Karpas-422 (cell line): Measurements from ENCODE around the gene NHSL1. TPM values are rescaled to one million over a fixed set of nuclear protein-coding genes. Genes with fewer than 3 reads are reported as not detected.

ENCODE experiments used
- DNase-seq: peaks from one replicate; pipeline ENCODE4 v3.0.0-alpha.2; 2015
- H2AFZ ChIP-seq: fragments of 200-600 bp; sonication (generic); 2 replicates; pipeline ENCODE4 v1.6.1; 2014; ENCODE audit warnings: antibody characterized with exemption, low read length, mixed read lengths
- H3K27ac ChIP-seq: fragments of 200-600 bp; sonication (generic); 2 replicates; pipeline ENCODE4 v1.5.1; 2014; ENCODE audit warnings: mild to moderate bottlenecking, low read length, moderate library complexity
- H3K27me3 ChIP-seq: fragments of 200-600 bp; sonication (generic); 2 replicates; pipeline ENCODE4 v1.6.1; 2014; ENCODE audit warnings: low read length, mixed read lengths
- H3K36me3 ChIP-seq: fragments of 200-600 bp; sonication (generic); 2 replicates; pipeline ENCODE4 v1.6.1; 2014; ENCODE audit warnings: low read length, mixed read lengths; ENCODE audit not compliant: insufficient read depth
- H3K4me1 ChIP-seq: fragments of 200-600 bp; sonication (generic); 2 replicates; pipeline ENCODE4 v1.6.1; 2014; ENCODE audit warnings: mild to moderate bottlenecking, low read length, mixed read lengths
- H3K4me2 ChIP-seq: fragments of 200-600 bp; sonication (generic); 2 replicates; pipeline ENCODE4 v1.6.1; 2014; ENCODE audit warnings: low read length, low read depth, mild to moderate bottlenecking; ENCODE audit not compliant: poor library complexity, severe bottlenecking
- H3K4me3 ChIP-seq: fragments of 200-600 bp; sonication (generic); 2 replicates; pipeline ENCODE4 v1.5.1; 2014; ENCODE audit warnings: mild to moderate bottlenecking, antibody characterized with exemption, low read length, mixed read lengths
- H3K79me2 ChIP-seq: fragments of 200-600 bp; sonication (generic); 2 replicates; pipeline ENCODE4 v1.6.1; 2014; ENCODE audit warnings: mild to moderate bottlenecking, low read length, mixed read lengths
- H3K9ac ChIP-seq: fragments of 200-600 bp; sonication (generic); 2 replicates; pipeline ENCODE4 v1.6.0; 2014; ENCODE audit warnings: low read length
- H3K9me2 ChIP-seq: fragments of 200-600 bp; sonication (generic), shearing (Covaris generic); replicated peaks from 2 replicates; pipeline ENCODE4 v1.6.0; 2014; ENCODE audit warnings: mild to moderate bottlenecking, low read length, moderate library complexity; ENCODE audit not compliant: insufficient read depth
- H3K9me3 ChIP-seq: fragments of 300-700, 200-600 bp; sonication (generic); 2 replicates; pipeline ENCODE4 v1.6.1; 2014; ENCODE audit warnings: low read length, mixed read lengths
- H4K20me1 ChIP-seq: fragments of 200-600 bp; sonication (generic); 2 replicates; pipeline ENCODE4 v1.6.1; 2014; ENCODE audit warnings: mild to moderate bottlenecking, antibody characterized with exemption, low read length, low read depth; ENCODE audit not compliant: insufficient read depth
- total RNA-seq: library from RNA; depleted of rRNA; stranded (reverse); fragments of >200 nt; shearing (Covaris generic); gene quantifications from 2 replicates; pipeline ENCODE4 v1.2.3, GENCODE V29; 2014; ENCODE audit warnings: low replicate concordance

Gene NHSL1
- total RNA-seq, 1 experiment from 2014 or later: 2.6 TPM

DNA sequence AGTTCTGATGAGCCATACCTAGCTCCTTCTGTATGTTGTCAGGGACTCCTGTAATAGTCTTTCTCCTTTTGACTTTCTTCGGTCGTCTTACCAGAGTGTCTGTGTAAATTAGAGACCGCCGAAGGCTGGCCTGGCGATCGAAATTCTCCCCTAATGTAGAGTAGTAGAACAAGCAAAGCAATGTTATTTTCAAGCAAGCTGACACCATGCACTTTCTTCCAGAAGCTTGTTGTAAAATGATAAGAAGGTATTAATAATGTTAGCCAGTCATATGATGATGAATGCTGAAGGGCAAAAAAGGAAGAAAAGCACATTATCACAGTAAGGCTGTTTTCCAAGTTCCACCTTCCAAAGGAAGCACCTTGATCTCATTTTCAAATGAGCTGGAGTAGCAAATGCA lies 57.3 kb downstream of the NHSL1 start:
- Histone ChIP-seq H4K20me1 (no peaks in the 10 kb centered on the region), H3K27me3 (no peaks in the 10 kb centered on the region), H3K4me1 (no peaks in the 10 kb centered on the region), H3K9me3 (no peaks in the 10 kb centered on the region), H3K79me2 (no peaks in the 10 kb centered on the region), H3K9me2 (no peaks in the 10 kb centered on the region), H2AFZ (no peak overlapping the region), H3K4me3 (no peak overlapping the region), H3K9ac (no peak overlapping the region), H3K36me3 (no peaks in the 10 kb centered on the region), H3K4me2 (no peak overlapping the region), H3K27ac (no peak overlapping the region)
- DNase-seq: no peak

- Histone ChIP-seq H3K27ac (no peak overlapping the region), H3K79me2 (no peaks in the 10 kb centered on the region), H3K9ac (no peak overlapping the region), H3K4me1 (no peaks in the 10 kb centered on the region), H3K36me3 (no peaks in the 10 kb centered on the region), H3K9me2 (no peaks in the 10 kb centered on the region), H3K9me3 (no peaks in the 10 kb centered on the region), H4K20me1 (no peaks in the 10 kb centered on the region), H2AFZ (no peak overlapping the region), H3K4me2 (no peak overlapping the region), H3K4me3 (no peak overlapping the region), H3K27me3 (no peaks in the 10 kb centered on the region)
- DNase-seq: no peak
Observed at GRCh38 chr6:138440758-138441357, 58.4 kb downstream of the NHSL1 start.

DNA sequence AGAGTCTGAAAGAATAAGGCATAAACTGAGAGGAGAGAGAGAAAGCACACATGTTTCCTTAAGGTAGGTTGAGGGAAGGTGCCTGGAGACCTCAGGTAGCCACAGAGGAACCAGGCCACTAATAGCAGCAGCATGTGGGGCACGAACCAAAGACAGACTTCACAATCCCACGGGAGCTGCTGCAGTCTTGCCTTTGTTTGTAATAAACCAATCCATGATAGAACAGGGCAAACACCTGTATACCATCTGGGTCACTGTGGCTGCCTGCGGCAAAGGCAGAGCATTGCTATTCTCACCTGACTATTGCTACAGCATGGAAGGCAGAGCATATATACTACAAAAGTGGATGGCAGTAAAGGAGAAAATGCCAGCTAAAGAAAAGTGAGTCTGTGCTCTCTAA lies 59.0 kb downstream of the NHSL1 start:
- H3K4me3 ChIP-seq: no peak overlapping the region
- H2AFZ ChIP-seq: no peak overlapping the region
- no peaks in the 10 kb centered on the region for H3K27me3 ChIP-seq
- no peaks in the 10 kb centered on the region for H3K9me2 ChIP-seq
- H3K9ac ChIP-seq: no peak overlapping the region
- no peaks in the 10 kb centered on the region for H3K79me2 ChIP-seq
- no peak for DNase-seq
- H3K36me3 ChIP-seq: no peaks in the 10 kb centered on the region
- H3K4me1 ChIP-seq: no peaks in the 10 kb centered on the region
- no peaks in the 10 kb centered on the region for H4K20me1 ChIP-seq
- H3K27ac ChIP-seq: no peak overlapping the region
- no peak overlapping the region for H3K4me2 ChIP-seq
- H3K9me3 ChIP-seq: no peaks in the 10 kb centered on the region

- H3K27ac ChIP-seq: no peak overlapping the region
- H3K9ac ChIP-seq: no peak overlapping the region
- no peaks in the 10 kb centered on the region for H3K4me1 ChIP-seq
- no peaks in the 10 kb centered on the region for H3K9me3 ChIP-seq
- H3K36me3 ChIP-seq: no peaks in the 10 kb centered on the region
- no peaks in the 10 kb centered on the region for H3K79me2 ChIP-seq
- H3K4me3 ChIP-seq: no peak overlapping the region
- H2AFZ ChIP-seq: no peak overlapping the region
- H3K9me2 ChIP-seq: no peaks in the 10 kb centered on the region
- no peaks in the 10 kb centered on the region for H4K20me1 ChIP-seq
- no peak for DNase-seq
- H3K27me3 ChIP-seq: no peaks in the 10 kb centered on the region
- H3K4me2 ChIP-seq: no peak overlapping the region
Observed at GRCh38 chr6:138439546-138439945, 59.7 kb downstream of the NHSL1 start.

GRCh38 chr6:138434925-138435324 lies 64.4 kb downstream of the NHSL1 start:
- Histone ChIP-seq H3K4me3 (no peak overlapping the region), H2AFZ (no peak overlapping the region), H3K4me1 (no peaks in the 10 kb centered on the region), H3K9me2 (no peaks in the 10 kb centered on the region), H3K27ac (no peak overlapping the region), H3K9ac (no peak overlapping the region), H3K27me3 (no peaks in the 10 kb centered on the region), H3K4me2 (no peak overlapping the region), H3K9me3 (no peaks in the 10 kb centered on the region), H4K20me1 (no peaks in the 10 kb centered on the region), H3K36me3 (no peaks in the 10 kb centered on the region), H3K79me2 (no peaks in the 10 kb centered on the region)
- DNase-seq: no peak

DNA sequence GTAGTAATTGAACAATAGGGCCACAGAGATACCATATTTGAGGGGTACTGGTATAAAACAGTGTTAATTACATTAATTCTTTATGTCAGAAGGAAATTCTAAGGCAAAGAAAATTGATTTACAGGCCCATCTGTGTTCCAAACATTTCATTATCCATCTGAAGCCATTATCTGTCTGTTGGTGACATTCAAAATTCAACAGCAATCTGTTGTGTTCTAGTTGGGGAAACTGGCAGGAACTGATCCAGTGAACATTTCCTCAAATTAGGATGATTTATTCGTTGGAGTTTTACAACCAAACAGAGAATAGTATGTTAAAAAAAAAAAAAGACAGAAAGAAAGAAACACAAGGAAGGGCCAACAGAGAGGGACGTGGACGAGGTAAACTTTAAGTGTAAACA lies 65.2 kb downstream of the NHSL1 start:
- H3K9me2 ChIP-seq: no peaks in the 10 kb centered on the region
- no peaks in the 10 kb centered on the region for H4K20me1 ChIP-seq
- H3K27me3 ChIP-seq: no peaks in the 10 kb centered on the region
- H3K4me1 ChIP-seq: no peaks in the 10 kb centered on the region
- no peak for DNase-seq
- no peaks in the 10 kb centered on the region for H3K9me3 ChIP-seq
- H3K9ac ChIP-seq: no peak overlapping the region
- no peak overlapping the region for H3K27ac ChIP-seq
- H3K36me3 ChIP-seq: no peaks in the 10 kb centered on the region
- H3K79me2 ChIP-seq: no peaks in the 10 kb centered on the region
- H3K4me3 ChIP-seq: no peak overlapping the region
- no peak overlapping the region for H3K4me2 ChIP-seq
- H2AFZ ChIP-seq: no peak overlapping the region

GRCh38 chr6:138432063-138432356 lies 67.3 kb downstream of the NHSL1 start:
- H3K4me1 ChIP-seq: no peaks in the 10 kb centered on the region
- no peaks in the 10 kb centered on the region for H3K9me2 ChIP-seq
- H3K9me3 ChIP-seq: no peaks in the 10 kb centered on the region
- H4K20me1 ChIP-seq: no peaks in the 10 kb centered on the region
- no peaks in the 10 kb centered on the region for H3K79me2 ChIP-seq
- H3K27me3 ChIP-seq: no peaks in the 10 kb centered on the region
- H3K4me2 ChIP-seq: no peak overlapping the region
- DNase-seq: no peak
- H3K4me3 ChIP-seq: no peak overlapping the region
- no peak overlapping the region for H3K9ac ChIP-seq
- H2AFZ ChIP-seq: no peak overlapping the region
- H3K27ac ChIP-seq: no peak overlapping the region
- H3K36me3 ChIP-seq: no peaks in the 10 kb centered on the region

GRCh38 chr6:138431256-138432062 lies 67.8 kb downstream of the NHSL1 start:
- Histone ChIP-seq H2AFZ (no peak overlapping the region), H3K4me1 (no peaks in the 10 kb centered on the region), H3K9me2 (no peaks in the 10 kb centered on the region), H3K4me2 (no peak overlapping the region), H3K36me3 (no peaks in the 10 kb centered on the region), H3K79me2 (no peaks in the 10 kb centered on the region), H3K4me3 (no peak overlapping the region), H3K9ac (no peak overlapping the region), H3K27ac (no peak overlapping the region), H3K9me3 (no peaks in the 10 kb centered on the region), H4K20me1 (no peaks in the 10 kb centered on the region), H3K27me3 (no peaks in the 10 kb centered on the region)
- DNase-seq: no peak
